Epithelial cell of proximal tubule (primary cell): ENCODE data around the gene CDK10. TPM values are rescaled to one million over a fixed set of nuclear protein-coding genes. Genes with fewer than 3 reads are reported as not detected.

Experiments used
- DNase-seq: peaks from one replicate; pipeline ENCODE4 v3.0.0-alpha.2; 2011; ENCODE audit warnings: low read depth
- H3K4me3 ChIP-seq: 2 replicates; pipeline ENCODE4 v1.5.1; 2011; ENCODE audit warnings: low read depth, mild to moderate bottlenecking, low read length
- total RNA-seq: library from RNA; depleted of rRNA; stranded (reverse); fragments of >200 nt; gene quantifications from 2 replicates; pipeline ENCODE4 v1.2.3, GENCODE V29; 2015
- TF ChIP-seq, protein P1 (sequence below): conservative IDR thresholded peaks from 2 replicates; pipeline ENCODE4 v1.5.1; 2012; ENCODE audit warnings: low read depth, mild to moderate bottlenecking, low read length

Gene CDK10
- total RNA-seq, 1 donor from 2014 or later, result 35.1 TPM

DNA sequence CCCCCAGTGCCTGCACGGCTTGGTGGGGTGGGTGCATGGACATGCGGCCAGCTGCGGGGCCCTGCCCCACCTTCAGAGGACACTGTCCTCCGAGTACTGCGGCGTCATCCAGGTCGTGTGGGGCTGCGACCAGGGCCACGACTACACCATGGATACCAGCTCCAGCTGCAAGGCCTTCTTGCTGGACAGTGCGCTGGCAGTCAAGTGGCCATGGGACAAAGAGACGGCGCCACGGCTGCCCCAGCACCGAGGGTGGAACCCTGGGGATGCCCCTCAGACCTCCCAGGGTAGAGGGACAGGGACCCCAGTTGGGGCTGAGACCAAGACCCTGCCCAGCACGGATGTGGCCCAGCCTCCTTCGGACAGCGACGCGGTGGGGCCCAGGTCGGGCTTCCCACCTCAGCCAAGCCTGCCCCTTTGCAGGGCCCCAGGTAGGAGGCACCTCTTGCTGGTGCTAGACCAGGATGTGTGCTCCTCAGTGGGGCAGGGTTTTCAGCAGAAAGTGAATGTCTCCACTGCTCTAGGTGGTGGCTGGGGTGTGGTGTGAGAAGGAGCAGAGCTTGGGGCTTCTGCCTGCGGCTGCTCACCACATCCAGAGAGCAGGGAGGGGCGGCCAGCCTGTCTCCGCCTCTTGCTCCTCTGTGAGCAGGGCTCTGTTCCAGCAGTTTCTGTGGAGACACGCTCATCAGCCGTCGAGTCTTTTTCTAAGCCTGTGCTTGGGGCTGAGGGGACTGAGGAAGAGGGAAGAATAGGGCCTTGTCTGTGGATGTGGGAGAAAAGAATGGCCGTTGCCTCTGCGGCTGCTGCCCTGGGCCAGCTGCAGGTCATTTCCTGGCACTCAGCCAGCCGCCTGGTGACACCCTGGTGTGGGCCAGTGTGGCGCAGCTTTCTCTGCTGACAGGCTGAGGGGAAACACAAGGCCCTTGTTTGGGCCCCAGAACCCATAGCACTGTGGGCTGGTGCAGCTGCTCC, 37.1 kb downstream of the CDK10 start:
- TF ChIP-seq, protein P1, sequence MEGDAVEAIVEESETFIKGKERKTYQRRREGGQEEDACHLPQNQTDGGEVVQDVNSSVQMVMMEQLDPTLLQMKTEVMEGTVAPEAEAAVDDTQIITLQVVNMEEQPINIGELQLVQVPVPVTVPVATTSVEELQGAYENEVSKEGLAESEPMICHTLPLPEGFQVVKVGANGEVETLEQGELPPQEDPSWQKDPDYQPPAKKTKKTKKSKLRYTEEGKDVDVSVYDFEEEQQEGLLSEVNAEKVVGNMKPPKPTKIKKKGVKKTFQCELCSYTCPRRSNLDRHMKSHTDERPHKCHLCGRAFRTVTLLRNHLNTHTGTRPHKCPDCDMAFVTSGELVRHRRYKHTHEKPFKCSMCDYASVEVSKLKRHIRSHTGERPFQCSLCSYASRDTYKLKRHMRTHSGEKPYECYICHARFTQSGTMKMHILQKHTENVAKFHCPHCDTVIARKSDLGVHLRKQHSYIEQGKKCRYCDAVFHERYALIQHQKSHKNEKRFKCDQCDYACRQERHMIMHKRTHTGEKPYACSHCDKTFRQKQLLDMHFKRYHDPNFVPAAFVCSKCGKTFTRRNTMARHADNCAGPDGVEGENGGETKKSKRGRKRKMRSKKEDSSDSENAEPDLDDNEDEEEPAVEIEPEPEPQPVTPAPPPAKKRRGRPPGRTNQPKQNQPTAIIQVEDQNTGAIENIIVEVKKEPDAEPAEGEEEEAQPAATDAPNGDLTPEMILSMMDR, result no peak
- H3K4me3 ChIP-seq, result peak overlapping the region; percentile 69
- DNase-seq, result no peak

DNA sequence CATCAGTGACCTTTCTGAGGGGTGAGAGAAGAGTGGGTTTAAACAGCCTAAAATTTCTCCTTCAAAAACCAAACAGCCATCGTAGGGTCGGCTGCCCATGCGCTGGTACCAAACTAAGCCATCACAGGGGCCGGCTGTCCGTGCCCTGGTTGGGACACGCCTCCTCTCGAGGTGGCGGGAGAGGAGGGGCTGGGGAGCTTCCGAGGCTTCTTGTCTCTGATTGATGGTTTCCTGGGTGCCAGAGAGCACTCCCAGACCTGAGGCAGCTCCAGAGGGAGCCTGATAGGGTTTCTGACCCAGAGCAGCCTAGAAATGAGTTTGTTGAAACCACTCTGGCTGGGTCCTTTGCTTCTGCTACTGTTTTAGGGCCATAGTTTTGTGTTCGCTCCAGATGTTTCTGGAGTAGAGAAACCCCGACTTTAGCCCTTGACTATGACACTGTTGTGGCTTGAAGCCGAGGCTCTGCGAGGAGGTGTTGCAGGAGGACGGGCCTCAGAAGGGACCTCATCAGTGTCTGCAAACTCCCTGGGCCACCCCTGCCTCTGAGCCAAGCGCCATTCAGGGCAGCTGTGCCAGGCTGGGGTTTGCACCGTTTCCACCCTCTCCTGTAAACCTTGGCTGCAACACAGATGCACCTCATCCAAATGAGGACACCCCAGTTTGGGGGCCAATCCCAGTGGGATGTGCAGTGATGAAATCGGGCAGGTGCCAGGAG, 41.1 kb downstream of the CDK10 start:
- DNase-seq, result no peak
- TF ChIP-seq, protein P1, result no peak
- H3K4me3 ChIP-seq, result no peak overlapping the region

DNA sequence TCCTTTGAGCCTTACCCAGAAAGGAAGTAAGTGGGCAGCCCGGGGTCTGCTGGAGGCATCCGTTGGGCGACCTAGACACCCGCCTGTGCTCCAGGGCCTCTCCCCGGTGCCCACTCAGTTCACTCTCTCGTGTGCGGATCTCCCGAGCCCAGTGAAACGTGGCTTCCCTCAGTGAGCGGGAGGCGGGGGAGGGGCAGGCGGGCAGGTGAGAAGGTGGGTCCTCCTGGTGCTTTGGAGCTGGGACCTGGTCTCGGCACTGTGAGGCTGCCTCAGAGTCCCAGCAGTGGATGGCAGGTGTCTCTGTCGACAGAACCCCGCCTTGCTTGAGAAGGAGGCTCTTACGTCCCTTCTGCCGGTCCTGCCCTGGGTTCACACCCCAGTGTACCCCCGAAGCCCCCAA, 42.8 kb downstream of the CDK10 start:
- no peak overlapping the region for H3K4me3 ChIP-seq
- DNase-seq, result no peak
- TF ChIP-seq, protein P1, result no peak

DNA sequence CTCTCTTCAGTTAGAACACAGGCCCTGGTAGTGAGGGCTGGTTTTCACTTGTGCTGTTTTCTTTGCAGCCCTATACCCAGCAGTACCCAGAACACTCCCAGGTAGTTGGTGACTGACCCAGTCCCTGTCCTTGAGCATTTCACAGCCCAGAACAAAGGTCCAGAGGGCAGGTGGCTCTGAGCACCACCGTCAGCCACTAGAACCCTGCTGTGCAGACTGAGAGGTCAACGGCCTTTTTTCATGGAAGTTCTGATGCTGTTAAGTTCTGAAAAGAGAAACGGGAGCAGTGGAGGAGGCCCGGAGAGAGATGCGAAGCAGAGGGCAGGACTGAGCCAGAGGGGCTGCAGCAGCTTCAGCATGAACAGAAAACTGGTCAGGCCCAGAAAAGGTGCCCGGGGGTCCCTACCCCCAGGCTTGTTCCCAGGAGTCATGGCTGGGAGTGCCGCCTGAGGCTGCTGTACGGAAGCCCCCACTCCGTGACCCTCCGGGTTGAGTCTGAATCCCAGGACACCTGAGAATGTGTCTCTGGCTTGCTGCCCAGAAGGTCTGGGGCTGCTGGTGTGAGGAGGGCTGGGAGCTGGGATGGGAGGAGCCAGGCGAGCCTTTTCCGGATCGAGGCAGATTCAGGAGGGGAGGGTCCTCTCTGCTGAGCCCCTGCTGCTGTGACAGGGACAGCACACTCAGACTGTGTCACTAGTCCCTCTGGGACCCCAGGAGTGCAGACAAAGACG, 43.5 kb downstream of the CDK10 start:
- TF ChIP-seq, protein P1, result no peak
- no peak for DNase-seq
- H3K4me3 ChIP-seq, result no peak overlapping the region

DNA sequence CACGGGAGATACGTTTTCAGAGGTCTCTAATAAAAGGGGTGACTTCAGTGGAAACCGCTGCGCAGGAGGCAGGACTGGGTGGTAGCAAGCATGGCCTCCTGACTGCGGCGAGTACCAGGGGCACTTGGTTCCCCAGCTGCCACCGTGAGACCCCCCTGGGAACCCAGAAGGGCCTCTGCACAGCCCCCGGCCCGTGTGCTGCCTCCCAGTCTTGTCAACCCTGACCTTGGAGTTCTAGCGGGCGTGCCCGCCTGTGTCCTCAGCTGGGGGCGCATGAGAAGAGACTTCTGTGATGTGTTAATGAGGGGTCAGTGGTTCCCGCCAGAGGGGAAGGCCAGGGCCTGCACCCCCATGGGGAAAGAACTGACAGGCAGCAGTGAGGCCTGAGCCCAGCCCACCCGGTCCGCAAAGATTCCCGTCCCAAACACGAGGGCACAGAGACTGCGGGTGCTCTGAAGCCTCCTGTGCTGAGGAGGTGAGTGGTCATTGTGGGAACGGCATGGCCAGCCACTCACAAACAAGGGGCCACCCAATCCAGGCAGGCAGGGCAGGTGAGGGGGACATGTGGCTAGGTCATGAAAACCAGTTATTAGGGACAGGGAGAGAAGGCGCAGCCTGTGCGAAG, 44.2 kb downstream of the CDK10 start:
- no peak overlapping the region for H3K4me3 ChIP-seq
- TF ChIP-seq, protein P1, result no peak
- DNase-seq, result no peak

DNA sequence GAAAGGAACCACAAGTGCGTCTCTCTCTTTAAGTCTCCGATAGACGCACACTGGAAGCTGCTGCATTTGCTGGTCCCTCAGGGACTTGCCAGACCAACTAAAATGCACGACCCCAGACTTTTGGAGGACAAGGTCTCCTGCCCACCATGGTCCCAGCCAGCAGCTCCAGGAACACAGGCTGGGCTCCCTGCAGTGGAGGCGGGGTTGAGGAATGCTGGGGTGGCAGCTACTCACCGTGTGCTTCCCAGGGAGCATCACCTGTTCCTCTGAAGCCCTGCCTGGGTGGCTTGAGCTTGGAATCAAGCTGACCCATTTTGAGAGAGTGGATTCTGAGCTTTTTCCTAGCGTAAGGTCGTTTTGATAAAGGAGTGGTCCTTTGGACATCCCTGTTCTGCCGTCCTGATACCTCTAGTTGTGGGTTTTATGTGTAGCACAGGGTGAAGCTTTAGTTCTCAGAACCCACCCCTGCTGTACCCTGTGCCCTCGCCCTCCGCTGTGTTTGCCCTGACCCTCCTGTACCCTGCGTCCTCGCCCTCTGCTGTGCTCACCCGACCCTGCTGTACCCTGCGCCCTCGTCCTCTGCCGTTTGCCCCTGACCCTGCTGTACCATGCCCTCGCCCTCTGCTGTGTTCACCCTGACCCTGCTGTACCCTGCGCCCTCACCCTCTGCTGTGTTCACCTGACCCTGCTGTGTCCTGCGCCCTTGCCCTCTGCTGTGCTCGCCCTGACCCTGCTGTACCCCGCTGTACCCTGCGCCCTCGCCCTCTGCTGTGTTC, 45.8 kb downstream of the CDK10 start:
- no peak overlapping the region for H3K4me3 ChIP-seq
- TF ChIP-seq, protein P1, result no peak
- no peak for DNase-seq
